Activated T-helper 17 cell treated with anti-CD3 and anti-CD28 coated beads, Interleukin-2, amount 50 U/mL, for 72 hours (primary cell): Measurements from ENCODE around the gene PINLYP. TPM values are rescaled to one million over a fixed set of nuclear protein-coding genes. Genes with fewer than 3 reads are reported as not detected.
"Not testable (repeated sequence)": the region's sequence is repeated elsewhere in the genome, so short reads cannot be mapped to it uniquely, and the experiment has no call there.

Experiments used
- ATAC-seq: fragments of 150-1000 bp; cut with Tn5 transposase; replicated peaks from 2 replicates; pipeline ENCODE4 v1.10.0; 2021; ENCODE audit warnings: mild to moderate bottlenecking, moderate library complexity
- H3K27ac Mint-ChIP-seq: one replicate; pipeline ENCODE4 v1.8.0; 2022; ENCODE audit warnings: mixed read lengths
- H3K27me3 Mint-ChIP-seq: one replicate; pipeline ENCODE4 v1.8.0; 2022; ENCODE audit warnings: mixed read lengths
- H3K36me3 Mint-ChIP-seq: one replicate; pipeline ENCODE4 v1.8.0; 2022; ENCODE audit warnings: low read depth, mild to moderate bottlenecking, mixed read lengths
- H3K4me1 Mint-ChIP-seq: one replicate; pipeline ENCODE4 v1.8.0; 2022; ENCODE audit warnings: mixed read lengths
- H3K4me3 Mint-ChIP-seq: one replicate; pipeline ENCODE4 v1.8.0; 2022; ENCODE audit warnings: mild to moderate bottlenecking, mixed read lengths
- H3K9me3 Mint-ChIP-seq: one replicate; pipeline ENCODE4 v1.8.0; 2022; ENCODE audit warnings: mixed read lengths
- total RNA-seq, 2 donors: library from RNA; stranded (reverse); gene quantifications; one replicate each; pipeline ENCODE4 v1.2.3, GENCODE V29; 2022

PINLYP gene
- total RNA-seq, 2 donors from 2014 or later = 4.6 to 6.2 TPM

- Mint-ChIP-seq H3K4me3 (no peak overlapping the region), H3K36me3 (peaks cover 80% of the 10 kb centered on the region), H3K27me3 (no peaks in the 10 kb centered on the region), H3K27ac (peak overlapping the region; percentile 50), H3K4me1 (no peaks in the 10 kb centered on the region), H3K9me3 (peaks cover 5% of the 10 kb centered on the region)
- no peak for ATAC-seq
Measured at GRCh38 chr19:43541920-43542650, 33.5 kb upstream of the PINLYP start.

- no peaks in the 10 kb centered on the region for H3K27me3 Mint-ChIP-seq
- H3K36me3 Mint-ChIP-seq = peaks cover 60% of the 10 kb centered on the region
- no peak overlapping the region for H3K4me3 Mint-ChIP-seq
- H3K9me3 Mint-ChIP-seq = peaks cover 3% of the 10 kb centered on the region
- no peak overlapping the region for H3K27ac Mint-ChIP-seq
- no peaks in the 10 kb centered on the region for H3K4me1 Mint-ChIP-seq
- no peak for ATAC-seq
Measured at GRCh38 chr19:43544077-43544476, 31.5 kb upstream of the PINLYP start.

GRCh38 chr19:43545276-43545675 lies 30.3 kb upstream of the PINLYP start:
- Mint-ChIP-seq H3K36me3 (peaks cover 58% of the 10 kb centered on the region), H3K4me3 (no peak overlapping the region), H3K27me3 (no peaks in the 10 kb centered on the region), H3K9me3 (no peaks in the 10 kb centered on the region), H3K4me1 (no peaks in the 10 kb centered on the region), H3K27ac (peak overlapping the region; percentile 66)
- no peak for ATAC-seq

GRCh38 chr19:43545981-43546380 lies 29.6 kb upstream of the PINLYP start:
- Mint-ChIP-seq H3K27ac (peak overlapping the region; percentile 66), H3K4me1 (no peaks in the 10 kb centered on the region)

GRCh38 chr19:43546581-43546980 lies 29.0 kb upstream of the PINLYP start:
- no peak for ATAC-seq
- Mint-ChIP-seq H3K4me1 (no peaks in the 10 kb centered on the region), H3K27me3 (no peaks in the 10 kb centered on the region)

More at GRCh38 chr19:43545981-43546380, 29.6 kb upstream of the PINLYP start:
- Mint-ChIP-seq H3K4me3 (no peak overlapping the region), H3K36me3 (peaks cover 58% of the 10 kb centered on the region), H3K9me3 (no peaks in the 10 kb centered on the region), H3K27me3 (no peaks in the 10 kb centered on the region)
- no peak for ATAC-seq

GRCh38 chr19:43547926-43548325 lies 27.7 kb upstream of the PINLYP start:
- H3K4me3 Mint-ChIP-seq, H3K27ac Mint-ChIP-seq, H3K9me3 Mint-ChIP-seq, H3K27me3 Mint-ChIP-seq, H3K4me1 Mint-ChIP-seq, ATAC-seq: not testable (repeated sequence)
- peaks cover 53% of the 10 kb centered on the region for H3K36me3 Mint-ChIP-seq

More at GRCh38 chr19:43546581-43546980, 29.0 kb upstream of the PINLYP start:
- H3K4me3 Mint-ChIP-seq = no peak overlapping the region
- peaks cover 58% of the 10 kb centered on the region for H3K36me3 Mint-ChIP-seq
- H3K27ac Mint-ChIP-seq = no peak overlapping the region
- H3K9me3 Mint-ChIP-seq = no peaks in the 10 kb centered on the region

DNA sequence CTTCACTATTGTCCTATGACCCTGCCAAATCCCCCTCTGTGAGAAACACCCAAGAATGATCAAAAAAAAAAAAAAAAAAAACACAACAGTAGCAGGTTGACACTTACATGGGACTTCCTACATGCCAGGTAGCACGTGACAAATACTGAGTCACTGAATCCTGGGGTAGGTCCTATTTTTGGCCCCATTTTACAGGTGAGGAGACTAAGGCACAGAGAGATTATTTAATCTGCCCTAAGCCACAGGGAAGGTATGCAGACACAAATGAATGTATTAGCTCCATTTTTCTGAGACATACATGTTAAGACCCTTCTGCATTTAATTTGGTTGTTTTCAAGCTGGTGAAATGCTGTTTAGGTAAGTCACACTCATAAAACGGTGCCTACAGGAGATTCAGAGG lies 26.9 kb upstream of the PINLYP start:
- Mint-ChIP-seq H3K36me3 (peaks cover 45% of the 10 kb centered on the region), H3K9me3 (no peaks in the 10 kb centered on the region), H3K27ac (no peak overlapping the region), H3K4me3 (no peak overlapping the region), H3K4me1 (no peaks in the 10 kb centered on the region), H3K27me3 (no peaks in the 10 kb centered on the region)
- ATAC-seq = no peak

GRCh38 chr19:43551399-43552197 lies 24.0 kb upstream of the PINLYP start:
- Mint-ChIP-seq H3K27ac (peak overlapping the region; percentile 17), H3K36me3 (peaks cover 44% of the 10 kb centered on the region), H3K4me1 (peaks cover 7% of the 10 kb centered on the region), H3K9me3 (no peaks in the 10 kb centered on the region), H3K27me3 (no peaks in the 10 kb centered on the region), H3K4me3 (no peak overlapping the region)
- no peak for ATAC-seq

GRCh38 chr19:43552198-43552450 lies 23.5 kb upstream of the PINLYP start:
- H3K36me3 Mint-ChIP-seq = peaks cover 45% of the 10 kb centered on the region
- no peaks in the 10 kb centered on the region for H3K9me3 Mint-ChIP-seq
- no peak overlapping the region for H3K4me3 Mint-ChIP-seq
- H3K27me3 Mint-ChIP-seq = no peaks in the 10 kb centered on the region
- no peak for ATAC-seq
- peaks cover 7% of the 10 kb centered on the region for H3K4me1 Mint-ChIP-seq
- H3K27ac Mint-ChIP-seq = no peak overlapping the region

DNA sequence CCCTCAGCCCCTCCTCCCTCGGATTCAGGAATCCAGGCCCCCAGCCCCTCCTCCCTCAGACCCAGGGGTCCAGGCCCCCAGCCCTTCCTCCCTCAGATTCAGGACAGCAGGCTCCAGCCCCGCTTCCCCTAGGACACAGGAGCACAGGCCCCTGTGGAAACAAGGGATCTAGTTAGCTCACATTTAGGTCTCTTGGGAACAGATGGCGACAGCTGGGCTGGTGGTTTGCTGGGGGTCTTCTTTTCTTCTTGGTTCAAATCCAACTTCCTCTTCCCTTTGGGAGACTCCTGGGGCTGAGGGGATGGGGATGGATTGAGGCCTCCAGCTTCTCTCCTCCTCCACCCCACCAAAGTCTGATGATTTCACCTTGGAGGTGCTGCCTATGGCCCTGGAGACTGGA lies 23.0 kb upstream of the PINLYP start:
- H3K36me3 Mint-ChIP-seq = peaks cover 50% of the 10 kb centered on the region
- no peak overlapping the region for H3K4me3 Mint-ChIP-seq
- peaks cover 7% of the 10 kb centered on the region for H3K4me1 Mint-ChIP-seq
- H3K27me3 Mint-ChIP-seq = no peaks in the 10 kb centered on the region
- H3K27ac Mint-ChIP-seq = no peak overlapping the region
- H3K9me3 Mint-ChIP-seq = no peaks in the 10 kb centered on the region
- ATAC-seq = no peak

GRCh38 chr19:43553656-43554055 lies 21.9 kb upstream of the PINLYP start:
- no peaks in the 10 kb centered on the region for H3K9me3 Mint-ChIP-seq
- no peaks in the 10 kb centered on the region for H3K27me3 Mint-ChIP-seq
- H3K4me3 Mint-ChIP-seq = no peak overlapping the region
- peak overlapping the region; percentile 81 for H3K27ac Mint-ChIP-seq
- peaks cover 7% of the 10 kb centered on the region for H3K4me1 Mint-ChIP-seq
- ATAC-seq = no peak
- H3K36me3 Mint-ChIP-seq = peaks cover 60% of the 10 kb centered on the region

GRCh38 chr19:43554317-43554895 lies 21.2 kb upstream of the PINLYP start:
- Mint-ChIP-seq H3K9me3 (no peaks in the 10 kb centered on the region), H3K27ac (peak overlapping the region; percentile 81), H3K36me3 (peaks cover 63% of the 10 kb centered on the region)

GRCh38 chr19:43555185-43555770 lies 20.3 kb upstream of the PINLYP start:
- no peaks in the 10 kb centered on the region for H3K27me3 Mint-ChIP-seq
- peaks cover 7% of the 10 kb centered on the region for H3K4me1 Mint-ChIP-seq
- H3K4me3 Mint-ChIP-seq = no peak overlapping the region
- ATAC-seq = peak; percentile 88
- no peaks in the 10 kb centered on the region for H3K9me3 Mint-ChIP-seq
- peak overlapping the region; percentile 81 for H3K27ac Mint-ChIP-seq
- H3K36me3 Mint-ChIP-seq = peaks cover 63% of the 10 kb centered on the region

More at GRCh38 chr19:43554317-43554895, 21.2 kb upstream of the PINLYP start:
- ATAC-seq = no peak
- Mint-ChIP-seq H3K4me1 (peaks cover 7% of the 10 kb centered on the region), H3K27me3 (no peaks in the 10 kb centered on the region), H3K4me3 (no peak overlapping the region)

DNA sequence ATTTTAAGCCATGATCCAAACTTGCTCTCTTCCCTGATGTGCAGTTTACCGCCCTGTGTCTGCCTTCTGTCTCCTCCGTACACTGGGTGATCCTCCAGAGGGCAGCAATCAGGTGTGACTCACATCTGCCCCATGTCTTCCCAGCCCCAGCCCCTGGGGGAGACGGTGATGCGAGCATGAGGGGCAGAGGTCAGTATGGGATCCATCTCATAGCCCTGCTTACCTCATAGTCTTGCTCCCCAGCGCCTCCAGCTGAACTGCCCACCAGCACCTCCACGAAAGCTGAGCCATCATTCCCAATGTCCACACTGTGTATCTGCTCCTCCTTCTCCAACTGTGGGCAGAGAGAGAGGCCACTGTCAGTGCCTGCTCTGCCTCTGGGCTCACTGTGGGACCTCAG lies 14.9 kb upstream of the PINLYP start:
- Mint-ChIP-seq H3K9me3 (no peaks in the 10 kb centered on the region), H3K4me3 (peak overlapping the region; percentile 63), H3K27me3 (no peaks in the 10 kb centered on the region), H3K36me3 (peaks cover 61% of the 10 kb centered on the region), H3K4me1 (peaks cover 29% of the 10 kb centered on the region), H3K27ac (peak overlapping the region; percentile 87)
- ATAC-seq = no peak
